Sigmoid colon (tissue), 7 donors: ENCODE measurements around the gene UFC1. TPM values are rescaled to one million over a fixed set of nuclear protein-coding genes. Genes with fewer than 3 reads are reported as not detected.
A peak's percentile ranks its signal among the peaks of the same experiment; 100 is the strongest.

Source experiments
- DNase-seq: peaks from one replicate; pipeline ENCODE4 v3.0.0-alpha.2; 2019
- H3K27ac ChIP-seq, 4 donors: fragments of 200-600 bp; sonication (generic); one replicate each; pipeline ENCODE4 v1.5.1; 2016 to 2019; ENCODE audit warnings: mild to moderate bottlenecking in 1 of 4
- H3K27me3 ChIP-seq, 3 donors: fragments of 200-600 bp; sonication (generic); one replicate each; pipeline ENCODE4 v1.5.1; 2019; ENCODE audit warnings: mild to moderate bottlenecking in 1 of 3
- H3K36me3 ChIP-seq, 4 donors: fragments of 200-600 bp; sonication (generic); one replicate each; pipeline ENCODE4 v1.5.1; 2016 to 2019
- H3K4me1 ChIP-seq, 4 donors: fragments of 200-600 bp; sonication (generic); one replicate each; pipeline ENCODE4 v1.5.1; 2017 to 2019
- H3K4me3 ChIP-seq, 4 donors: fragments of 200-600 bp; sonication (generic); one replicate each; pipeline ENCODE4 v1.5.1; 2017 to 2019; ENCODE audit warnings: mild to moderate bottlenecking in 2 of 4, moderate library complexity in 1 of 4
- H3K9me3 ChIP-seq, 4 donors: fragments of 200-600 bp in 3 of 4; sonication (generic) in 3 of 4; one replicate each; pipeline versions ENCODE4 v1.5.1 to v1.6.1; 2013 to 2019
- EP300 ChIP-seq, 4 donors: sonication (generic); formaldehyde crosslinking; IDR thresholded peaks; one replicate each; pipeline ENCODE4 v1.6.1; 2017; ENCODE audit warnings: antibody characterized with exemption in 4 of 4
- POLR2A ChIP-seq, 2 donors: fragments of 450-650 bp; IDR thresholded peaks; one replicate each; pipeline ENCODE4 v1.6.1; 2016; ENCODE audit warnings: antibody characterized with exemption in 2 of 2, mild to moderate bottlenecking in 2 of 2, moderate library complexity in 2 of 2
- POLR2AphosphoS5 ChIP-seq, 4 donors: sonication (generic); formaldehyde crosslinking; IDR thresholded peaks; one replicate each; pipeline ENCODE4 v1.6.1; 2017; ENCODE audit warnings: antibody characterized with exemption in 4 of 4
- WGBS, 2 donors: extraction: QIAGEN DNeasy Blood & Tissue Kit; methylation state at CpG; one replicate each; pipeline ENCODE4 v1.1.7; 2013; 5-methylcytosine and 5-hydroxymethylcytosine counted together
- intact Hi-C: fragments of 100-400 bp; cut with DNase I; formaldehyde crosslinking; loops from one replicate; pipeline ENCODE4 v1.15.1; 2023
- polyA plus RNA-seq, 3 donors: library from polyadenylated mRNA; stranded (reverse); fragments of 200-250 nt; gene quantifications; one replicate each; pipeline ENCODE4 v1.2.3, GENCODE V29; 2013
- total RNA-seq, 4 donors: library from RNA; depleted of rRNA; stranded (reverse); fragments of >200 nt; gene quantifications; one replicate each; pipeline ENCODE4 v1.1.0, GENCODE V29; 2016
- TF ChIP-seq, protein P1 (sequence below), 4 experiments: fragments of 450-650 bp in 3 of 4; fragments of 200-600 bp in 1 of 4; IDR thresholded peaks; one replicate each; pipeline ENCODE4 v1.5.1; 2016 to 2019; ENCODE audit warnings: antibody characterized with exemption in 4 of 4, mild to moderate bottlenecking in 3 of 4, moderate library complexity in 2 of 4
- donor health status: healthy with polysubstance abuse.
- donor health status: Bipolar disorder and iron deficiency.
- donor health status: healthy.

UFC1 gene
- total and polyA plus RNA-seq, 7 donors, result 49.0 to 249 (median 77.8) TPM

GRCh38 chr1:161119092-161119903 lies 34.5 kb upstream of the UFC1 start:
- H3K4me1 ChIP-seq, result peaks cover 0 to 58% (median 49%) of the 10 kb centered on the region in 4 donors
- intact Hi-C loops, result loop anchor here (2.0 to 5.0 kb wide), 3 partner anchors 14 to 72 kb away; partner anchors contain the start of genes DEDD, USF1 and USP21
- peak overlapping the region; percentile 89 to 97 (median 94) for H3K27ac ChIP-seq
- TF ChIP-seq POLR2AphosphoS5 (IDR thresholded peaks at IDR 0.05) (peak in 1 of 4 donors; percentile 4), POLR2A (IDR thresholded peaks at IDR 0.05) (no peak)
- TF ChIP-seq, protein P1, sequence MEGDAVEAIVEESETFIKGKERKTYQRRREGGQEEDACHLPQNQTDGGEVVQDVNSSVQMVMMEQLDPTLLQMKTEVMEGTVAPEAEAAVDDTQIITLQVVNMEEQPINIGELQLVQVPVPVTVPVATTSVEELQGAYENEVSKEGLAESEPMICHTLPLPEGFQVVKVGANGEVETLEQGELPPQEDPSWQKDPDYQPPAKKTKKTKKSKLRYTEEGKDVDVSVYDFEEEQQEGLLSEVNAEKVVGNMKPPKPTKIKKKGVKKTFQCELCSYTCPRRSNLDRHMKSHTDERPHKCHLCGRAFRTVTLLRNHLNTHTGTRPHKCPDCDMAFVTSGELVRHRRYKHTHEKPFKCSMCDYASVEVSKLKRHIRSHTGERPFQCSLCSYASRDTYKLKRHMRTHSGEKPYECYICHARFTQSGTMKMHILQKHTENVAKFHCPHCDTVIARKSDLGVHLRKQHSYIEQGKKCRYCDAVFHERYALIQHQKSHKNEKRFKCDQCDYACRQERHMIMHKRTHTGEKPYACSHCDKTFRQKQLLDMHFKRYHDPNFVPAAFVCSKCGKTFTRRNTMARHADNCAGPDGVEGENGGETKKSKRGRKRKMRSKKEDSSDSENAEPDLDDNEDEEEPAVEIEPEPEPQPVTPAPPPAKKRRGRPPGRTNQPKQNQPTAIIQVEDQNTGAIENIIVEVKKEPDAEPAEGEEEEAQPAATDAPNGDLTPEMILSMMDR (IDR thresholded peaks at IDR 0.05), result peak in 1 of 4 experiments; percentile 12
- peak overlapping the region in 3 of 4 donors; percentile 88 to 100 (median 98) for H3K4me3 ChIP-seq
- H3K36me3 ChIP-seq, result peaks cover 0 to 58% (median 42%) of the 10 kb centered on the region in 4 donors
- H3K9me3 ChIP-seq, result no peaks in the 10 kb centered on the region
- H3K27me3 ChIP-seq, result no peaks in the 10 kb centered on the region
- WGBS, 2 donors, result 24 to 51% methylated on average over 10 of the region's 10 CpGs
- DNase-seq, result peak; percentile 73

- Histone ChIP-seq H3K4me1 (peaks cover 0 to 41% (median 33%) of the 10 kb centered on the region in 4 donors), H3K4me3 (no peak overlapping the region), H3K9me3 (no peaks in the 10 kb centered on the region), H3K27me3 (no peaks in the 10 kb centered on the region), H3K27ac (peak overlapping the region in 1 of 4 donors; percentile 1), H3K36me3 (peaks cover 0 to 65% (median 44%) of the 10 kb centered on the region in 4 donors)
- DNase-seq, result no peak
- TF ChIP-seq POLR2AphosphoS5 (IDR thresholded peaks at IDR 0.05) (no peak), POLR2A (IDR thresholded peaks at IDR 0.05) (no peak), EP300 (IDR thresholded peaks at IDR 0.05) (no peak)
- TF ChIP-seq, protein P1 (IDR thresholded peaks at IDR 0.05), result no peak
- intact Hi-C loops, result no loop called here
- WGBS, 2 donors, result 90 to 95% methylated on average over 3 of the region's 3 CpGs
These were observed 32.6 kb upstream of the UFC1 start for GRCh38 chr1:161121042-161121650.

DNA sequence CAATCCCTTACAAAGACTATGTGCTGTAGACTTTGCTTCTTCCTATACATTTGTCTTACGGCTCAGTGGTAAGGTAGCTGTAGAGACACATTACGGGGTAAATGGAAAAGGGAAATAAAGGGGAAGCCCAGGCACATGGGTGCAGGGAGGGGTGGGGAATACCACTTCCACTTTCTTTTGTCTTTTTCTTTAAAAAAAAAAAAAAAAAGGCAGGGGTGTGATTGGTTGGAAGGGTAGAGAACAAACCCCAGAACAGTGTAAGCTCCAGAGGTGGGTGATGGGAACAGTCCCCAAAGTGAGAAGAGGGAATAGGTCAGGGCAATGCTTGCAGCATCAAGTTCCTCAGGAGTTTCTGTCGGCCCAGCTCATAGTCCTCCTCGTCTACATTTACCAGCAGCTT lies 31.9 kb upstream of the UFC1 start:
- TF ChIP-seq POLR2AphosphoS5 (IDR thresholded peaks at IDR 0.05) (no peak), POLR2A (IDR thresholded peaks at IDR 0.05) (no peak), EP300 (IDR thresholded peaks at IDR 0.05) (no peak)
- TF ChIP-seq, protein P1 (IDR thresholded peaks at IDR 0.05), result no peak
- H3K9me3 ChIP-seq, result no peaks in the 10 kb centered on the region
- H3K4me1 ChIP-seq, result peaks cover 0 to 36% (median 26%) of the 10 kb centered on the region in 4 donors
- intact Hi-C loops, result no loop called here
- peaks cover 0 to 72% (median 46%) of the 10 kb centered on the region in 4 donors for H3K36me3 ChIP-seq
- H3K4me3 ChIP-seq, result no peak overlapping the region
- H3K27me3 ChIP-seq, result no peaks in the 10 kb centered on the region
- WGBS, 2 donors, result 75 to 81% methylated on average over 4 of the region's 4 CpGs
- DNase-seq, result no peak
- no peak overlapping the region for H3K27ac ChIP-seq

- intact Hi-C loops, result no loop called here
- Histone ChIP-seq H3K27me3 (no peaks in the 10 kb centered on the region), H3K36me3 (peaks cover 2 to 83% (median 56%) of the 10 kb centered on the region in 4 donors), H3K27ac (no peak overlapping the region), H3K9me3 (no peaks in the 10 kb centered on the region), H3K4me3 (no peak overlapping the region), H3K4me1 (peaks cover 0 to 42% (median 32%) of the 10 kb centered on the region in 4 donors)
- no peak for DNase-seq
- 89% methylated on average over 6 of the region's 6 CpGs for WGBS, 2 donors
- TF ChIP-seq POLR2A (IDR thresholded peaks at IDR 0.05) (no peak), POLR2AphosphoS5 (IDR thresholded peaks at IDR 0.05) (no peak), EP300 (IDR thresholded peaks at IDR 0.05) (no peak)
- TF ChIP-seq, protein P1 (IDR thresholded peaks at IDR 0.05), result no peak
These were observed 30.8 kb upstream of the UFC1 start for GRCh38 chr1:161122967-161123366.
